ENCODE results near the gene SLC66A3.

SLC66A3 gene

DNA sequence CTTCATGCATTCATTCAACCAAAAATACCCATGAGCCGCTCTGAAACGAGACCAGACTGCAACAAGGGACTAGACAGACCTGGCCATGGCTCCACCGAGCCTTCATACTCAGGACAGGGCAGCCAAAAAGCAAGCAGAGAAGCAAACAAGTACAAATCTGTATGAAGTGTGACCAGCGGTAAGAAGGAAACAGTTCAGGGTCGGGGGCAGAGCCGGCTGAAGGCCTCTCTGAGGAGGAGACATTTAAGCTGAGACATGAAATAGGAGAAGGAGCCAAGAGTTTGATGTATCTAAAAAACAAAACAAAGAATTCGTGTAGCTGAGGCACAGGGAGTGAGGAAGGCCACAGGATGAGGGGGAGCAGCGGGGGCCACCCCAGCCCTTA lies 21.3 kb upstream of the SLC66A3 start:
- no peak for DNase-seq (ENCODE audit: insufficient read length, low spot score)
- TF ChIP-seq TAF1 (IDR thresholded peaks at IDR 0.05; ENCODE audit: low read depth, low read length) (no peak), POLR2A (IDR thresholded peaks at IDR 0.05; ENCODE audit: low read depth, low read length) (no peak), POLR2AphosphoS5 (IDR thresholded peaks at IDR 0.05; ENCODE audit: low read depth, low read length) (no peak), SPI1 (IDR thresholded peaks at IDR 0.05; ENCODE audit: low read depth, low read length) (no peak), POU2F2 (IDR thresholded peaks at IDR 0.05; ENCODE audit: low read depth, low read length) (no peak), PAX5 (IDR thresholded peaks at IDR 0.05; ENCODE audit: insufficient read depth, low read length, severe bottlenecking) (no peak)
- no peak for FAIRE-seq

DNA sequence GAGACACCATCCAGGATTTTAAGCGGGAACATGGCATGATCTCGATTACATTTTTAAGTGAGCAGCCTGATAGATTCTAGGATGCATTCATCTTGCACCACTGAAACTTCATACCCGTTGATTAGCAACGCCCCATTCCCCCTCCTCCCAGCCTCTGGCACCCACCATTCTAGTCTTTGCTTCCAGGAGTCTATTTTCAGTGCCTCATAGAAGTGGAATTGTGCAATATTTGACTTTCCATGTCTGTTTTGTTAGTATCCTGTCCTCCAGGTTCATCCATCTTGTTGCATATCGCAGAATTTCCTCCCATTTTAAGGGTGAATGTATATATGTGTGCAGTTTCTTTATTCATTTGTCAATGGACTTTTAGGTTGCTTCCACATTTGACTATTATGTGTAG lies 20.9 kb upstream of the SLC66A3 start:
- no peak for TF ChIP-seq POLR2A (IDR thresholded peaks at IDR 0.05; ENCODE audit: low read depth, low read length)
- no peak for TF ChIP-seq SPI1 (IDR thresholded peaks at IDR 0.05; ENCODE audit: low read depth, low read length)
- TF ChIP-seq TAF1 (IDR thresholded peaks at IDR 0.05; ENCODE audit: low read depth, low read length): no peak
- no peak for TF ChIP-seq POU2F2 (IDR thresholded peaks at IDR 0.05; ENCODE audit: low read depth, low read length)
- no peak for TF ChIP-seq PAX5 (IDR thresholded peaks at IDR 0.05; ENCODE audit: insufficient read depth, low read length, severe bottlenecking)
- TF ChIP-seq POLR2AphosphoS5 (IDR thresholded peaks at IDR 0.05; ENCODE audit: low read depth, low read length): no peak
- FAIRE-seq (no peak), DNase-seq (ENCODE audit: insufficient read length, low spot score) (no peak)

DNA sequence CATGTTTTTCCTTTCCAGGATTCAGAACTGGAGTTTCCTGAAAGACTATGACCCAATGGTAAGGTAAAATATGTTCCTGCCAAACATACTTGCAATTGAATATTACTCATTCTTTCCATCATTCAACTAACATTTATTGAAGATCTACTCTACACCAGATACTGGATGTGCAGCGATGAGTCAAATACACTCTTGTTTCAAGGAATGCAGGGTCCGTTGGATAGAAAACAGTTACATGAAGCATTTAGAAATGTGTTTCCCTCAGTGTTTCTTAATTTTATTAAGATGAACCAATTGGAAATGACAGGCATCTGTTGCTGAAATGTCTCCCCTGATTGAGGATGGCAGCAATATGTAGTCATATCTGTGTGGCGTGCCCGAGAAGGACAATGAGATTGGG lies 14.8 kb upstream of the SLC66A3 start:
- FAIRE-seq (no peak), DNase-seq (ENCODE audit: insufficient read length, low spot score) (no peak)
- TF ChIP-seq PAX5 (IDR thresholded peaks at IDR 0.05; ENCODE audit: insufficient read depth, low read length, severe bottlenecking) (no peak), TAF1 (IDR thresholded peaks at IDR 0.05; ENCODE audit: low read depth, low read length) (no peak), POLR2AphosphoS5 (IDR thresholded peaks at IDR 0.05; ENCODE audit: low read depth, low read length) (no peak)

DNA sequence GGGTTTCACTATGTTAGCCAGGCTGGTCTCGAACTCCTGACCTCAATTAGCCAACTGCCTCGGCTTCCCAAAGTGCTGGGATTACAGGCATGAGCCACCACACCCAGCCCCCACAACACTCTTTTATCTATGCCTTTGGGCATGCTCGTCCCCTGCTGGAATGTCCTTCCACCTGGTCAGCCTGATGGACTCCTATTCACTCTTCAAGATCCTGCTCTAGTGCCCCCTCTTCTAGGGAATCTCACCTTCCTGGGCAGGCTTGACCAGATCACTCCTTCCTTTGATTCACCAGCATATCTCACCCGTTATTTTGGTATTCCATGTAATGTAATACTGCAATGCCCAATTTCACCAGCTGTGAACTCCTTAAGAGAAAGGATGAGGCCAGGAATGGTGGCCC lies 13.9 kb upstream of the SLC66A3 start:
- no peak for FAIRE-seq
- TF ChIP-seq PAX5 (IDR thresholded peaks at IDR 0.05; ENCODE audit: insufficient read depth, low read length, severe bottlenecking) (no peak), SPI1 (IDR thresholded peaks at IDR 0.05; ENCODE audit: low read depth, low read length) (no peak), POLR2AphosphoS5 (IDR thresholded peaks at IDR 0.05; ENCODE audit: low read depth, low read length) (no peak), TAF1 (IDR thresholded peaks at IDR 0.05; ENCODE audit: low read depth, low read length) (no peak), POLR2A (IDR thresholded peaks at IDR 0.05; ENCODE audit: low read depth, low read length) (no peak), POU2F2 (IDR thresholded peaks at IDR 0.05; ENCODE audit: low read depth, low read length) (no peak)
- no peak for DNase-seq (ENCODE audit: insufficient read length, low spot score)

GRCh38 chr2:11142330-11142729 lies 12.9 kb upstream of the SLC66A3 start:
- TF ChIP-seq PAX5 (IDR thresholded peaks at IDR 0.05; ENCODE audit: insufficient read depth, low read length, severe bottlenecking): no peak
- no peak for TF ChIP-seq SPI1 (IDR thresholded peaks at IDR 0.05; ENCODE audit: low read depth, low read length)
- TF ChIP-seq POLR2AphosphoS5 (IDR thresholded peaks at IDR 0.05; ENCODE audit: low read depth, low read length): no peak
- no peak for TF ChIP-seq POU2F2 (IDR thresholded peaks at IDR 0.05; ENCODE audit: low read depth, low read length)
- no peak for TF ChIP-seq POLR2A (IDR thresholded peaks at IDR 0.05; ENCODE audit: low read depth, low read length)
- no peak for TF ChIP-seq TAF1 (IDR thresholded peaks at IDR 0.05; ENCODE audit: low read depth, low read length)
- no peak for DNase-seq (ENCODE audit: insufficient read length, low spot score)
- no peak for FAIRE-seq

GRCh38 chr2:11142987-11143386 lies 12.3 kb upstream of the SLC66A3 start:
- DNase-seq (ENCODE audit: insufficient read length, low spot score): no peak
- TF ChIP-seq TAF1 (IDR thresholded peaks at IDR 0.05; ENCODE audit: low read depth, low read length) (no peak), POLR2AphosphoS5 (IDR thresholded peaks at IDR 0.05; ENCODE audit: low read depth, low read length) (no peak)
- FAIRE-seq: no peak

GRCh38 chr2:11144077-11144737 lies 11.1 kb upstream of the SLC66A3 start:
- FAIRE-seq (peak; percentile 56), DNase-seq (ENCODE audit: insufficient read length, low spot score) (no peak)
- TF ChIP-seq SPI1 (IDR thresholded peaks at IDR 0.05; ENCODE audit: low read depth, low read length): no peak
- TF ChIP-seq PAX5 (IDR thresholded peaks at IDR 0.05; ENCODE audit: insufficient read depth, low read length, severe bottlenecking): no peak

DNA sequence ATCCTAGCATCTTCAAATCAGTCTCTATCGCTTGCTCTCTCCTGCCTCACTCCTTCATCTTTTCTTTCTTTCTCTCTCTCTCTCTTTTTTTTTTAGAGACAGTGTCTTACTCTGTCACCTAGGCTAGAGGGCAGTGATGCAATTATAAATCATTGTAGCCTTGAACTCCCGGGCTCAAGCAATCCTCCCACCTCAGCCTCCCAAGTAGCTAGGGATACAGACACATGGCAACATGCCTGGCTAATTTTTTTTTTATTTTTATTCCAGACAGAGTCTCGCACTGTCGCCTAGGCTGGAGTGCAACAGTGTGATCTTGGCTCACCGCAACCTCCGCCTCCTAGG lies 10.6 kb upstream of the SLC66A3 start:
- no peak for TF ChIP-seq TAF1 (IDR thresholded peaks at IDR 0.05; ENCODE audit: low read depth, low read length)
- TF ChIP-seq SPI1 (IDR thresholded peaks at IDR 0.05; ENCODE audit: low read depth, low read length): no peak
- no peak for TF ChIP-seq POLR2A (IDR thresholded peaks at IDR 0.05; ENCODE audit: low read depth, low read length)
- TF ChIP-seq PAX5 (IDR thresholded peaks at IDR 0.05; ENCODE audit: insufficient read depth, low read length, severe bottlenecking): no peak
- no peak for TF ChIP-seq POU2F2 (IDR thresholded peaks at IDR 0.05; ENCODE audit: low read depth, low read length)
- no peak for TF ChIP-seq POLR2AphosphoS5 (IDR thresholded peaks at IDR 0.05; ENCODE audit: low read depth, low read length)
- DNase-seq (ENCODE audit: insufficient read length, low spot score) (no peak), FAIRE-seq (no peak)

- no peak for FAIRE-seq
- TF ChIP-seq SPI1 (IDR thresholded peaks at IDR 0.05; ENCODE audit: low read depth, low read length) (peak; percentile 66), TAF1 (IDR thresholded peaks at IDR 0.05; ENCODE audit: low read depth, low read length) (no peak), POU2F2 (IDR thresholded peaks at IDR 0.05; ENCODE audit: low read depth, low read length) (no peak), POLR2A (IDR thresholded peaks at IDR 0.05; ENCODE audit: low read depth, low read length) (no peak)
- DNase-seq (ENCODE audit: insufficient read length, low spot score): no peak
Measured at GRCh38 chr2:11145350-11145749, 9.9 kb upstream of the SLC66A3 start.

GRCh38 chr2:11146076-11146475 lies 9.2 kb upstream of the SLC66A3 start:
- DNase-seq (ENCODE audit: insufficient read length, low spot score) (no peak), FAIRE-seq (no peak)
- no peak for TF ChIP-seq POLR2A (IDR thresholded peaks at IDR 0.05; ENCODE audit: low read depth, low read length)
- no peak for TF ChIP-seq SPI1 (IDR thresholded peaks at IDR 0.05; ENCODE audit: low read depth, low read length)
- no peak for TF ChIP-seq TAF1 (IDR thresholded peaks at IDR 0.05; ENCODE audit: low read depth, low read length)
- no peak for TF ChIP-seq POLR2AphosphoS5 (IDR thresholded peaks at IDR 0.05; ENCODE audit: low read depth, low read length)
- no peak for TF ChIP-seq PAX5 (IDR thresholded peaks at IDR 0.05; ENCODE audit: insufficient read depth, low read length, severe bottlenecking)
- no peak for TF ChIP-seq POU2F2 (IDR thresholded peaks at IDR 0.05; ENCODE audit: low read depth, low read length)
